HEK293T (cell line): ENCODE results near the gene TOB1.

Source experiments
- FOXM1 ChIP-seq: fragments of 450-650 bp; IDR thresholded peaks from 2 replicates; pipeline ENCODE4 v1.6.1; 2017; ENCODE audit warnings: mild to moderate bottlenecking, borderline replicate concordance
- HDGF ChIP-seq: fragments of 450-650 bp; IDR thresholded peaks from 2 replicates; pipeline ENCODE4 v1.6.1; 2017; ENCODE audit warnings: antibody characterized with exemption, borderline replicate concordance
- SUZ12 ChIP-seq: fragments of 450-650 bp; IDR thresholded peaks from 2 replicates; pipeline ENCODE4 v1.6.1; 2016; ENCODE audit warnings: mild to moderate bottlenecking
- TARDBP ChIP-seq: fragments of 450-650 bp; IDR thresholded peaks from 2 replicates; pipeline ENCODE4 v1.6.1; 2016

DNA sequence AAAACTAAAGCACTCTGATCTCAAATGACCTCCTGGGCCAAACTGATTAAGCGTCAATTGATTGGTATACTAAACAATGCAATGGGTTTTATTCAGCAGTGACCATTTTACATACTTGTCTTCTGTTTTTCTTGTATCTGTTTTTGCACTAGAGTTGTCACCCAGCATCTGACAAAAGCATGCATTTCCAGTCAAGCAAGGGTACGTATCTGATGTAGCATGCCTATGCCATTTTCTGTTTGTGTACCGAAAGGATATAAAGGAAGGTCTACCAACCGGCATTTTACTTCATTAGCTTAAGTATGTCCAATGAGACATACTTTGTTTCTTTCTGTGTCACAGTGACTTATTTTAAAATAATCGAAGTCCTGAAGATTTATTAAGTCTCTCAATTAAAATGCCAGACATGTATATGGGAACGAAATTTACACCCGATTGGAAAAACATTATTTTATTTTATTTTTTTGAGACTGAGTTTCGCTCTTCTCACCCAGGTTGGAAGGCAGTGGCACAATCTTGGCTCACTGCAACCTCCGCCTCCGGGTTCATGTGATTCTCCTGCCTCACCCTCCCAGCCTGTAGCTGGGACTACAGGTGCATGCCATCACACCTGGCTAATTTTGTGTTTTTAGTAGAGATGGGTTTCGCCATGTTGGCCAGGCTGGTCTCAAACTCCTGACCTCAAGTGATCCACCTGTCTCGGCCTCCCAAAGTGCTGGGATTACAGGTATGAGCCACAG is 7.5 kb downstream of the TOB1 start:
- TF ChIP-seq FOXM1 = no peak
- TF ChIP-seq HDGF = no peak
- no peak for TF ChIP-seq TARDBP
- no peak for TF ChIP-seq SUZ12
